22Rv1 (cell line): Measurements from ENCODE around the gene PASK.

Experiments used
- ZFX ChIP-seq: fragments of 450-650 bp; IDR thresholded peaks from 2 replicates; pipeline ENCODE4 v1.6.1; 2017; ENCODE audit warnings: antibody characterized with exemption, borderline replicate concordance
- TF ChIP-seq, protein P1 (sequence below): fragments of 450-650 bp; IDR thresholded peaks from 2 replicates; pipeline ENCODE4 v1.5.1; 2017; ENCODE audit warnings: mild to moderate bottlenecking

GRCh38 chr2:241087420-241088268 is 61.6 kb downstream of the PASK start:
- TF ChIP-seq, protein P1, sequence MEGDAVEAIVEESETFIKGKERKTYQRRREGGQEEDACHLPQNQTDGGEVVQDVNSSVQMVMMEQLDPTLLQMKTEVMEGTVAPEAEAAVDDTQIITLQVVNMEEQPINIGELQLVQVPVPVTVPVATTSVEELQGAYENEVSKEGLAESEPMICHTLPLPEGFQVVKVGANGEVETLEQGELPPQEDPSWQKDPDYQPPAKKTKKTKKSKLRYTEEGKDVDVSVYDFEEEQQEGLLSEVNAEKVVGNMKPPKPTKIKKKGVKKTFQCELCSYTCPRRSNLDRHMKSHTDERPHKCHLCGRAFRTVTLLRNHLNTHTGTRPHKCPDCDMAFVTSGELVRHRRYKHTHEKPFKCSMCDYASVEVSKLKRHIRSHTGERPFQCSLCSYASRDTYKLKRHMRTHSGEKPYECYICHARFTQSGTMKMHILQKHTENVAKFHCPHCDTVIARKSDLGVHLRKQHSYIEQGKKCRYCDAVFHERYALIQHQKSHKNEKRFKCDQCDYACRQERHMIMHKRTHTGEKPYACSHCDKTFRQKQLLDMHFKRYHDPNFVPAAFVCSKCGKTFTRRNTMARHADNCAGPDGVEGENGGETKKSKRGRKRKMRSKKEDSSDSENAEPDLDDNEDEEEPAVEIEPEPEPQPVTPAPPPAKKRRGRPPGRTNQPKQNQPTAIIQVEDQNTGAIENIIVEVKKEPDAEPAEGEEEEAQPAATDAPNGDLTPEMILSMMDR: no peak
- TF ChIP-seq ZFX: no peak
